GM18507 (cell line): ENCODE measurements around the gene ITGB1BP2.
"Not testable (repeated sequence)": the region's sequence is repeated elsewhere in the genome, so short reads cannot be mapped to it uniquely, and the experiment has no call there.

ENCODE experiments used
- DNase-seq: peaks from one replicate; pipeline ENCODE4 v3.0.0; 2011; ENCODE audit warnings: low read depth; ENCODE audit not compliant: insufficient read length; ENCODE audit errors: extremely low spot score
- FAIRE-seq: peaks from 2 replicates; lab custom pipeline; 2011; peaks lifted over from hg19 to GRCh38; lab: Jason Lieb, UNC

ITGB1BP2 gene

GRCh38 chrX:71300064-71300463 lies 1.5 kb upstream of the ITGB1BP2 start:
- DNase-seq, FAIRE-seq: not testable (repeated sequence)

GRCh38 chrX:71300495-71300894 lies 1.1 kb upstream of the ITGB1BP2 start:
- FAIRE-seq, result peak; percentile 31
- not testable (repeated sequence) for DNase-seq

DNA sequence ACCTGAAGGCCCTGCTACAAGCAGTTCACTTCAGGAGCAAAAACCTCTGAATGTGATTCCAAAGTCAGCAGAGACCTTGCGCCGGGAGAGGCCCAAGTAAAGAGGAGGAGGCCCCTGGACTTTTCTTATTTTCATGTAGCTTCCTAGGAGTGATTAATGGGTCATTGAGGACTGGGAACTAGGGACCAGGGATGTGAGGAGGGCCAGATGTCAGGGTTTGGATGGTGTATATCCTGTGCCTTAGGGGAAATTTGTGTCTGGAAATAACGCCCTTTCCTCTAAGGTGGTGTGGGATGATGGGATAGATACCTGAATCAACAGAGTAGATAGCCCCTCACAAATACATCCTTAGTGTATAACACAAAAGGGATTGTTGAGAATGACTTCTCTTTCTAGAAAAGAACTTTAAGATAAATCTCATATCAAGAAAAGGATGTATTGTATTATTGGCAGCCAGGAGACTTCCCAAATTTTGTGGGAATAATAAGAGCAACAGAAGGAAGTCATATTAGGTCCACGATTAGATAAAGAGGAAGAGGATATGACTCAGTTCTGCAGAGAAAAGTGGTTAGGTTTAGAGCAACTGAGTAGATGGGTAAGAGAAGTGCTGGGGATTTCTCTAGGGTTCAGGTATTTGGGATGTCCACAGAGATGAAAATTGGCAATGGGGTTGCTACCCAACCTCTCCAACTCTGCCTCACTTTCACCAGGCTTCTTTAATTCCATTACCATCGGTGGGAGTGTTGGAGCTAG lies 1.1 kb downstream of the ITGB1BP2 start:
- FAIRE-seq, result no peak
- DNase-seq, result no peak

GRCh38 chrX:71304561-71304960 lies 3.0 kb downstream of the ITGB1BP2 start:
- FAIRE-seq (no peak), DNase-seq (no peak)

GRCh38 chrX:71315917-71316316 lies 14.4 kb downstream of the ITGB1BP2 start:
- DNase-seq, result no peak
- FAIRE-seq, result no peak

DNA sequence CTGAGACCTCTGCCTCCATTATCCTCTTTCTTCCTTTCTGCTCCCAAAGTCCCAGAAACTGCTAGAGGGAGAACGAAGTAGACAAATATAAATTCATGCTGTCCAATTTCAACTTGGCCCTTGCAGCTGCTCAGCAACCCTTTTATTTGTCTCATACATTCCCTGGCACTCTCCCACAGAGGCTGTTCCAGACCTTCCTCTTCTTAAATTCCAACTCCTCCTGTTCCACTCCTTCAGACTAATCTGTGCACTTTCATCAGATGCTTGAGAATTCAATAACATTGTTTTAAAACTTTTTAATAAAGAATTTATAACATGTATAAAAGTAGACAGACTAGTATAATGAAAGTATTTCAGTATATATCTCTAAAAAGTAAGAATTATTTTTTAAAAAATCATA lies 15.4 kb downstream of the ITGB1BP2 start:
- DNase-seq, FAIRE-seq: not testable (repeated sequence)

GRCh38 chrX:71320126-71320525 lies 18.6 kb downstream of the ITGB1BP2 start:
- DNase-seq, result no peak
- no peak for FAIRE-seq

DNA sequence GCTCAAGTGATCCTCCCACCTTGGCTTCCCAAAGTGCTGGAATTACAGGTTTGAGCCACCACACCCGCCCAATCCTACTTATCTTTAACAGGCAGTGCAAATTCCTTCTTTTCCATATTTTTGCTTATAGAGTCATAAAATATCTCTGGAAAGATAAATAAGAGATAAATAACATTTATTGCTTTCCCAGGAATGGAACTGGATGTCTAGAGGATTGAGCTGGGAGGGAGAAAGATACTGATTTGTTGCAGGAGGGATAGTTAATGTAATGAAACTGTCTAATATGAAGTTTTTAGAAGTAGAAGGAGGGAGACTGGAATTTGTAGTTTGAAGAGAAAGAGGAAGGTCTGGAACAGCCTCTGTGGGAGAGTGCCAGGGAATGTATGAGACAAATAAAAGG lies 20.2 kb downstream of the ITGB1BP2 start:
- FAIRE-seq, result peak; percentile 69

GRCh38 chrX:71324452-71324851 lies 22.9 kb downstream of the ITGB1BP2 start:
- not testable (repeated sequence) for FAIRE-seq, DNase-seq

More for the DNA sequence above, 20.2 kb downstream of the ITGB1BP2 start:
- DNase-seq, result no peak

DNA sequence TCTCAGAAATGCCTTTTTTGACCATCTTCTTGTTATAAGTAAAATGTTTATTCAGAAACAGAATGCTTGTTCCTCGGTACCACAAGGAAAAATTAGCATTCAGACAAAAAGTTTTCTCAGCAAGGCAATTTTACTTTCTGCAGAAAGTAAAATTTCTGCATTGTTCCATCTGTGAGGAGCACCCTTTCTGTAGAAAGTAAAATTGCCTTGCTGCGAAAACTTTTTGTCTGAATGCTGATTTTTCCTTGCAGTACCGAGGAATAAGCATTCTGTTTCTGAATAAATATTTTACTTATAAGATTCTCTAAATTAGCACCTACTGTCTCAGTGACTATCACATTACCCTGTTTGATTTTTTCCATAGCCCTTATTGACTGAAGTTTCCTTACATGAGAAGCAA lies 24.8 kb downstream of the ITGB1BP2 start:
- FAIRE-seq (no peak), DNase-seq (no peak)

- DNase-seq, FAIRE-seq: not testable (repeated sequence)
Measured at GRCh38 chrX:71349151-71349665, 47.7 kb downstream of the ITGB1BP2 start.

DNA sequence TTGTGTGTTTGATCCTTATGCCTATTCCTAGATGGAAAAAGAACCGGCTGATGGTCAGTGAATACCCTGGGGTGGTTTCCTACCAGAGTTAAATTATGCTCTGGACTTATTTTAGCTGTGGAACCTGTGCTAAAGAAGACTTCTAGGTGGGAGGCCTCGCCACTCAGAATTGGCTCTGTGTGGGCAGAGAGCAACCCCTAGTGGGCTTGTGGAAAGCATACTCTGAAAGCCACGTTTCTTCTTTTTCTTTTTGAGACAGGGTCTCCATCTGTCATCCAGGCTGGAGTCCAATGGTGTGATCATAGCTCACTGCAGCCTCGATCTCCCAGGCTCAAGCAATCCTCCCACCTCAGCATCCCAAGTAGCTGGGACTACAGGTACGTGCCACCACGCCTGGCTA lies 48.3 kb downstream of the ITGB1BP2 start:
- FAIRE-seq, DNase-seq: not testable (repeated sequence)

DNA sequence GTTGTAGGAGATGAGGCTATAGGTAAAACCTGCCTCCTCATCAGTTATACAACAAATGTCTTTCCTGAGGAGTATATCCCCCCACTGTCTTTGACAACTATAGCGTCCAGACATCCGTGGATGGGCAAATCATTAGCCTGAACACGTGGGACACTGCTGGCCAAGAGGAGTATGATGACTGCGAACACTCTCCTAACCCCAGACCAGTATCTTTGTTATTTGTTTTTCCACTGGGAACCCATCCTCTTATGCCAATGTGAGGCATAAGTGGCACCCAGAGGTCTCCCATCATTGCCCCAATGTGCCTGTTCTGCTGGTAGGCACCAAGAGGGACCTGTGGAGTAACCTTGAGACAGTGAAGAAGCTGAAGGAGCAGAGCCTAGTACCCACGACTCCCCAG lies 50.9 kb downstream of the ITGB1BP2 start:
- DNase-seq, FAIRE-seq: not testable (repeated sequence)
